H9 (cell line): Measurements from ENCODE around the gene FARP1. TPM values are rescaled to one million over a fixed set of nuclear protein-coding genes. Genes with fewer than 3 reads are reported as not detected.

Experiments used
- DNase-seq: peaks from one replicate; pipeline ENCODE4 v3.0.0-alpha.2; 2017
- H2AFZ ChIP-seq: one replicate; pipeline ENCODE4 v1.6.1; 2013; ENCODE audit warnings: mild to moderate bottlenecking, low read length, control low read depth, moderate library complexity
- H2AK5ac ChIP-seq: 2 replicates; pipeline ENCODE4 v1.6.1; 2013; ENCODE audit warnings: low read length, control low read depth, mixed read lengths; ENCODE audit not compliant: insufficient read length
- H2BK120ac ChIP-seq: one replicate; pipeline ENCODE4 v1.6.1; 2013; ENCODE audit warnings: low read depth, mild to moderate bottlenecking, low read length, control low read depth, inconsistent platforms; ENCODE audit not compliant: poor library complexity, severe bottlenecking
- H2BK12ac ChIP-seq: 2 replicates; pipeline ENCODE4 v1.6.1; 2013; ENCODE audit warnings: low read length, control low read depth, mixed read lengths, low read depth; ENCODE audit not compliant: insufficient read length
- H2BK15ac ChIP-seq: 2 replicates; pipeline ENCODE4 v1.6.1; 2013; ENCODE audit warnings: low read depth, low read length, control low read depth
- H2BK20ac ChIP-seq: one replicate; pipeline ENCODE4 v1.6.1; 2013; ENCODE audit warnings: low read depth, mild to moderate bottlenecking, low read length, control low read depth, inconsistent platforms; ENCODE audit not compliant: poor library complexity, severe bottlenecking
- H2BK5ac ChIP-seq: 2 replicates; pipeline ENCODE4 v1.6.1; 2013; ENCODE audit warnings: low read length, control low read depth, mixed read lengths; ENCODE audit not compliant: insufficient read length
- H3K14ac ChIP-seq: 2 replicates; pipeline ENCODE4 v1.6.1; 2013; ENCODE audit warnings: low read length, control low read depth; ENCODE audit not compliant: insufficient read depth
- H3K18ac ChIP-seq: 2 replicates; pipeline ENCODE4 v1.6.1; 2013; ENCODE audit warnings: low read depth, mild to moderate bottlenecking, mixed read lengths, low read length, control low read depth; ENCODE audit not compliant: insufficient read length
- H3K23ac ChIP-seq: 2 replicates; pipeline ENCODE4 v1.6.1; 2013; ENCODE audit warnings: low read length, control low read depth, mixed read lengths, low read depth; ENCODE audit not compliant: insufficient read length
- H3K23me2 ChIP-seq: 2 replicates; pipeline ENCODE4 v1.6.1; 2013; ENCODE audit warnings: low read depth, mild to moderate bottlenecking, mixed read lengths, low read length, control low read depth; ENCODE audit not compliant: insufficient read length, poor library complexity, severe bottlenecking
- H3K27ac ChIP-seq: 2 replicates; pipeline ENCODE4 v1.5.1; 2013; ENCODE audit warnings: low read length, control low read depth, mixed read lengths, low read depth; ENCODE audit not compliant: insufficient read length
- H3K27me3 ChIP-seq: 2 replicates; pipeline ENCODE4 v1.6.1; 2013; ENCODE audit warnings: low read length, control low read depth, inconsistent platforms; ENCODE audit not compliant: insufficient read depth
- H3K4ac ChIP-seq: 2 replicates; pipeline ENCODE4 v1.6.1; 2013; ENCODE audit warnings: low read depth, mild to moderate bottlenecking, control low read depth, inconsistent platforms, low read length, moderate library complexity
- H3K4me1 ChIP-seq: 2 replicates; pipeline ENCODE4 v1.6.1; 2013; ENCODE audit warnings: low read length, control low read depth, inconsistent platforms; ENCODE audit not compliant: insufficient read depth
- H3K4me2 ChIP-seq: 2 replicates; pipeline ENCODE4 v1.6.1; 2013; ENCODE audit warnings: low read length, control low read depth, mixed read lengths; ENCODE audit not compliant: insufficient read length, insufficient read depth
- H3K56ac ChIP-seq: 2 replicates; pipeline ENCODE4 v1.6.1; 2013; ENCODE audit warnings: low read depth, mild to moderate bottlenecking, mixed read lengths, low read length, control low read depth; ENCODE audit not compliant: insufficient read length
- H3K79me1 ChIP-seq: 2 replicates; pipeline ENCODE4 v1.6.1; 2013; ENCODE audit warnings: low read depth, mild to moderate bottlenecking, moderate library complexity, low read length, control low read depth, inconsistent platforms; ENCODE audit not compliant: insufficient read depth, poor library complexity, severe bottlenecking
- H3K79me2 ChIP-seq: 2 replicates; pipeline ENCODE4 v1.6.1; 2013; ENCODE audit warnings: low read length, control low read depth, inconsistent platforms; ENCODE audit not compliant: insufficient read depth
- H3K9ac ChIP-seq: 2 replicates; pipeline ENCODE4 v1.6.1; 2013; ENCODE audit warnings: low read length, control low read depth, mixed read lengths; ENCODE audit not compliant: insufficient read length; ENCODE audit errors: extremely low read depth
- H3K9me3 ChIP-seq: one replicate; pipeline ENCODE4 v1.6.1; 2013; ENCODE audit warnings: low read depth, low read length, inconsistent platforms; ENCODE audit not compliant: control insufficient read depth
- H3T11ph ChIP-seq: one replicate; pipeline ENCODE4 v1.6.1; 2013; ENCODE audit warnings: mild to moderate bottlenecking, low read length, control low read depth, inconsistent platforms
- H4K20me1 ChIP-seq: one replicate; pipeline ENCODE4 v1.6.1; 2013; ENCODE audit not compliant: control insufficient read depth, insufficient read length, insufficient read depth
- H4K5ac ChIP-seq: 2 replicates; pipeline ENCODE4 v1.6.1; 2013; ENCODE audit warnings: low read depth, mild to moderate bottlenecking, mixed read lengths, low read length, control low read depth; ENCODE audit not compliant: insufficient read length
- H4K8ac ChIP-seq: replicated peaks from 2 replicates; pipeline ENCODE4 v1.6.1; 2013; ENCODE audit warnings: low read length, control low read depth, mixed read lengths, low read depth; ENCODE audit not compliant: insufficient read length
- H4K91ac ChIP-seq: 2 replicates; pipeline ENCODE4 v1.6.1; 2013; ENCODE audit warnings: low read depth, mild to moderate bottlenecking, moderate library complexity, mixed read lengths, low read length, control low read depth; ENCODE audit not compliant: insufficient read length
- H3K27ac Mint-ChIP-seq, 3 experiments: 2 replicates in 2 of 3; 3 replicates in 1 of 3; pipeline ENCODE4 v1.8.0; 2020 to 2021; ENCODE audit warnings: mixed read lengths in 3 of 3, mild to moderate bottlenecking in 1 of 3, moderate library complexity in 1 of 3
- H3K27me3 Mint-ChIP-seq: 2 replicates; pipeline ENCODE4 v1.8.0; 2021; ENCODE audit warnings: low read depth, mild to moderate bottlenecking, moderate library complexity, mixed read lengths
- H3K36me3 Mint-ChIP-seq, 3 experiments: 2 replicates in 2 of 3; 3 replicates in 1 of 3; pipeline ENCODE4 v1.8.0; 2020 to 2021; ENCODE audit warnings: low read depth in 3 of 3, mixed read lengths in 3 of 3; ENCODE audit not compliant: insufficient read depth in 1 of 3
- H3K4me1 Mint-ChIP-seq, 2 experiments: 2 replicates each; pipeline ENCODE4 v1.8.0; 2020; ENCODE audit warnings: mixed read lengths in 2 of 2
- H3K4me3 Mint-ChIP-seq, 2 experiments: 2 replicates in 1 of 2; 3 replicates in 1 of 2; pipeline ENCODE4 v1.8.0; 2020 to 2021; ENCODE audit warnings: mild to moderate bottlenecking in 2 of 2, mixed read lengths in 2 of 2, moderate library complexity in 1 of 2
- H3K9me3 Mint-ChIP-seq, 2 experiments: 2 replicates in 1 of 2; 3 replicates in 1 of 2; pipeline ENCODE4 v1.8.0; 2020; ENCODE audit warnings: mild to moderate bottlenecking in 2 of 2, mixed read lengths in 2 of 2, moderate library complexity in 1 of 2
- WGBS: extraction: QIAGEN DNeasy Blood & Tissue Kit; methylation state at CpG from one replicate; pipeline ENCODE4 v1.1.7; 2013; ENCODE audit warnings: missing lambda C conversion rate, low lambda C conversion rate, mixed read lengths; ENCODE audit not compliant: insufficient read length; ENCODE audit errors: extremely low coverage; 5-methylcytosine and 5-hydroxymethylcytosine counted together
- total RNA-seq: library from RNA; stranded (reverse); gene quantifications from 2 replicates; pipeline ENCODE4 v1.2.1, GENCODE V29; 2021
- TF ChIP-seq, protein P1 (sequence below): fragments of 200-600 bp; sonication (generic); conservative IDR thresholded peaks from 3 replicates; pipeline ENCODE4 v1.8.0; 2021; ENCODE audit warnings: antibody characterized with exemption, mild to moderate bottlenecking

Gene FARP1
- total RNA-seq, 1 experiment from 2014 or later = 95.9 TPM

DNA sequence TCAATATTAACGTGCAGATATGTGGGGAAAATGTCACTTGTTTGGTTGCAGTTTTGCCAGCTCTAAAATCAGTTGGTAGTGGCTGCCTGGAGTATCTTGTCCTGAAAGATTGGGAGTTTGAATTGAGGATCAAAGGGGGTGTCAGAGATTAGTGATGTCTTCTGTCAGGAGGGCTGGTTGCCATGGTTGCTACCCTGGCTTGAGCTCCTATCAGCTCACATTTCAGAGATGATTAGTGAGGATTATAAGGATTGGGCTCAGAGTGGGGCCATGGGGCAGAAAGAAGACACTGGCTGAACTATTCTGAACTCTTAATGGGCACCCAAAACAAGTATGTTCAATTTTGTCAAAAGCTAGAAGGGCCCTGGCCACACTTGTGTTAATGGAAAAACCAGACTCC, 129.7 kb downstream of the FARP1 start:
- H3K4me1 Mint-ChIP-seq = peaks cover 45% of the 10 kb centered on the region in 2 experiments
- H3K27ac Mint-ChIP-seq = peak overlapping the region in 2 of 3 experiments; percentile 41 to 62; a peak in 3 of 7 replicates
- H3K4me2 ChIP-seq = no peak overlapping the region

More for the DNA sequence above, 129.7 kb downstream of the FARP1 start:
- Histone ChIP-seq H4K5ac (no peak overlapping the region), H2AK5ac (no peak overlapping the region), H3K27ac (no peak overlapping the region), H3K79me1 (no peaks in the 10 kb centered on the region), H3K27me3 (no peaks in the 10 kb centered on the region), H3K23ac (no peak overlapping the region), H4K8ac (no peak overlapping the region), H3K56ac (no peak overlapping the region), H3K79me2 (no peaks in the 10 kb centered on the region), H3K18ac (no peak overlapping the region), H2BK120ac (no peak overlapping the region), H3T11ph (no peak overlapping the region), H2BK20ac (no peak overlapping the region), H4K20me1 (no peaks in the 10 kb centered on the region), H3K14ac (no peak overlapping the region), H2BK15ac (no peak overlapping the region), H3K9me3 (no peaks in the 10 kb centered on the region), H3K4ac (no peak overlapping the region), H2AFZ (no peak overlapping the region), H3K9ac (no peak overlapping the region), H3K4me1 (peaks cover 14% of the 10 kb centered on the region; the same call in 1 of the 2 replicates), H4K91ac (no peak overlapping the region), H2BK12ac (no peak overlapping the region), H2BK5ac (no peak overlapping the region), H3K23me2 (no peaks in the 10 kb centered on the region)
- no CpG with 5 or more reads among the region's 1 CpG for WGBS
- H3K9me3 Mint-ChIP-seq = no peaks in the 10 kb centered on the region
- H3K4me3 Mint-ChIP-seq = no peak overlapping the region
- DNase-seq = no peak
- H3K36me3 Mint-ChIP-seq = peaks cover 0 to 4% (median 0%) of the 10 kb centered on the region in 3 experiments; a peak in 2 of 7 replicates
- H3K27me3 Mint-ChIP-seq = no peaks in the 10 kb centered on the region
- TF ChIP-seq, protein P1, sequence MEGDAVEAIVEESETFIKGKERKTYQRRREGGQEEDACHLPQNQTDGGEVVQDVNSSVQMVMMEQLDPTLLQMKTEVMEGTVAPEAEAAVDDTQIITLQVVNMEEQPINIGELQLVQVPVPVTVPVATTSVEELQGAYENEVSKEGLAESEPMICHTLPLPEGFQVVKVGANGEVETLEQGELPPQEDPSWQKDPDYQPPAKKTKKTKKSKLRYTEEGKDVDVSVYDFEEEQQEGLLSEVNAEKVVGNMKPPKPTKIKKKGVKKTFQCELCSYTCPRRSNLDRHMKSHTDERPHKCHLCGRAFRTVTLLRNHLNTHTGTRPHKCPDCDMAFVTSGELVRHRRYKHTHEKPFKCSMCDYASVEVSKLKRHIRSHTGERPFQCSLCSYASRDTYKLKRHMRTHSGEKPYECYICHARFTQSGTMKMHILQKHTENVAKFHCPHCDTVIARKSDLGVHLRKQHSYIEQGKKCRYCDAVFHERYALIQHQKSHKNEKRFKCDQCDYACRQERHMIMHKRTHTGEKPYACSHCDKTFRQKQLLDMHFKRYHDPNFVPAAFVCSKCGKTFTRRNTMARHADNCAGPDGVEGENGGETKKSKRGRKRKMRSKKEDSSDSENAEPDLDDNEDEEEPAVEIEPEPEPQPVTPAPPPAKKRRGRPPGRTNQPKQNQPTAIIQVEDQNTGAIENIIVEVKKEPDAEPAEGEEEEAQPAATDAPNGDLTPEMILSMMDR = no peak
